ELR (cell line): ENCODE results near the gene SPTLC3.

Source experiments
- DNase-seq: peaks from one replicate; pipeline ENCODE4 v3.0.0-alpha.2; 2015; ENCODE audit warnings: low read depth

Gene SPTLC3

GRCh38 chr20:13199279-13199678 lies 190.5 kb downstream of the SPTLC3 start:
- no peak for DNase-seq

DNA sequence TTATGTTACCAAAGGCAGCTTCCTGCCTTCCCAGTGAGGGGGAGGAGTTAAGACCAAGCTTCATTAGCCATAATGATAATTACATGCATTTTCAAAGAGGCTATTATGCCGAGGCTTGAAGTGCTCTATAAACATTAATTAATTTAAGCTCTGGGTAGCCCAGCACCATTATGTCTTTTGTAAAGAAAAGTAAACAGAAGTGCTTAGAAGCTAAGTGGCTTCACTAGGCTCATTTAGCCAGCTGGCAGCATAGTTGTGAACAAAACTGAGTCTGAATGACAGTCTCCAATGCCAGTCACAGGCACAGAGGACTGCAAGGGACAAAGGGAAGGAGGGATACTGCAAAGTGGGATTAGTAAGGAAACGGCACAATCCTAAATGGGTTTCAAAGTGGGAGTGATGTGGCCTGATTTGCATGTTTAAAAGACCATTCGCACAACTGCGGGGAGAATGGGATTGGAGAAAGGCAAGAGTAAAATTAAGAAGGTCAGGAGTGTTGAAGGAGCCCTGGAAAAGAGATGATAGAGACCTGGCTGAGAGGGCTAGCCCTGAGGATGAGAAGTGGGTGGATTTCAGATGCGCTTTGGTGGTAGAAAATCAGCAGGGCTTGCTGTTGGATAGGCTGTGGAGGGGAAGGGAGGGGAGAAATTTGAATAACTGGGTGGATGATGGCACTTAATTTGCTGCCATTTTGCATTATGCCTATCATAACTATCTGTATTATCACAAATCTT lies 192.2 kb downstream of the SPTLC3 start:
- no peak for DNase-seq

- DNase-seq, result no peak
Measured at GRCh38 chr20:13202565-13202964, 193.8 kb downstream of the SPTLC3 start.

DNA sequence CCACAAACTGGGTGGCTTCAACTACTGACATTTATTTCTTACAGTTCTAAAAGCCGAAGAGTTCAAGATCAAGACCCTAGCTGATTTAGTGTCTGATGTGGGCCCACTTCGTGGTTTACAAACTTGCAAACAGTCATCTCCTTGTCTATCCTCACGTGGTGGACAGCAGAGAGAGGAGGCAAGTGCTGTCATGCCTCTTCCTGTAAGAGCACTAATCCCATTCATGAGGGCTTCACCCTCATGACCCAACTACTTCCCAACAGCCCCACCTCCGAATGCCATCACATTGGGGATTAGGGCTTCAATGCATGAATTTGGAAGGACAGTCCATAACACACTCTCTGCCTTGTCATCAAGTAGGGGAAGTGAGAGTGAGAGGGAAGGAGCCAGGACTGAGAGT lies 196.7 kb downstream of the SPTLC3 start:
- DNase-seq, result no peak

GRCh38 chr20:13205848-13206434 lies 197.2 kb downstream of the SPTLC3 start:
- no peak for DNase-seq

DNA sequence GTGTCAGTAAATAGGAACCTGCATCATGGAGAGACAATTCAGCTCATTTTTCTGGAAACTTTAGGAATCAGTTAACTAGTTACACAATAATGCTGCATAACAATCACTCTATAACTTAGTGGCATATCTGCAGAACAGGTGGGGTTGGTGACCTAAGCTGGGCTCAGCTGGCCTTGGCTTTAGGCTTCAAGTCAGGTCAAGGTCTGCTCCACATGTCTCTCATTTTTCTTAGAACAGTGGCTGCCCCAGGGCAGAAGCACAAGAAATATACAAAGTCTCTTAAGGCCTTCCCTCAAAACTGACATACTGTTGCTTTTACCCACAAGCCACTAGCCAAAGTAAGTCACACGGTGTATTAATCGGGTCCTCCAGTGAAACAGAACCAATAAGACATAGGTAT lies 198.2 kb downstream of the SPTLC3 start:
- DNase-seq, result no peak

- DNase-seq, result no peak
Measured at GRCh38 chr20:13211956-13212618, 203.3 kb downstream of the SPTLC3 start.

GRCh38 chr20:13212750-13213149 lies 204.0 kb downstream of the SPTLC3 start:
- DNase-seq, result no peak

DNA sequence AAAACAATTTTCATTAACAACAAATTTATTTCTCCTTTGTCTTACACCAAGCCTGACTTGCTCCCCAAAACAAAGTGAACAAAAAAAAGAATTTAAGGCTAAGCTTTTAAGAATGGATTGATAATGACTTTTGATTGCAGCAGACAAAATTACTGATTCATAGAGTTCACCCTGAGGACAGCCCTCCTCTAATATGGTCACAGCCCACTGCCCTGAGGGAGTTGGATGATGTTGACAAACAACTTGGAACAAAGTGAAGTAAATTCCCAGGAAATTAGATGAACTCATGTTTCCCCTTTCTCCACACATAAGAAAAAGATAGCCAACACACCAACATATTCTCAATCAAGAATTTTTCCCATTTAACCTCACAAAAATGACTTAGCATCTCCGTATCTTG lies 204.6 kb downstream of the SPTLC3 start:
- no peak for DNase-seq

DNA sequence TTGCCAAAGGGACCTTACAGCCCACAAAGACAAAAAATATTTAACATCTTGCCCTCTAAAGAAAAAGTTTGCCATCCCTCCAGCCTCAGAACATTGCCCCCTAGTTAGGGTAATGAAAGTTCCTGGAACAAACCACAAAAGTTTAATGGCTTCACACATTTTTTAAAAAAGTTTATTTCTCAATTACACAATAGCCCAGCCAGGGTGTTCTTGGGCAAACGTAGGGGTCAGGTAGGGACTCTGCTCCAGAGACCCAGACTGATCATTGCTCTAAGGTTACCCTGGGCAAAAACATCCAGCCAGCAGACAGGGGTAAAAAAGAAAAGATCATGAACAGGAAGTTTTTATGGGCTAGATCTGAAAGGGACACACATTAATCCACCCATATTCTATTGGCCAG lies 207.8 kb downstream of the SPTLC3 start:
- no peak for DNase-seq
